T-cell (primary cell): ENCODE data around the gene CYB5R2. TPM values are rescaled to one million over a fixed set of nuclear protein-coding genes. Genes with fewer than 3 reads are reported as not detected.

Experiments used
- ATAC-seq, 4 experiments: fragments of 200-7000 bp in 3 of 4; fragments of 150-1000 bp in 1 of 4; cut with Tn5 transposase; replicated peaks in 1 of 4; 1 replicate in 3 of 4; 2 replicates in 1 of 4; pipeline ENCODE4 v1.10.0; 2021; ENCODE audit warnings: moderate library complexity in 3 of 4, mild to moderate bottlenecking in 2 of 4, moderate number of reproducible peaks in 1 of 4
- CTCF ChIA-PET, 2 donors: fragments of 300-600 bp; sonication (Branson Sonifier 250); formaldehyde crosslinking; loops; one replicate each; lab custom pipeline; 2022; ENCODE audit warnings: antibody characterized with exemption in 2 of 2; lab: Charles Lee
- POLR2A ChIA-PET, 2 donors: fragments of 300-600 bp; sonication (Branson Sonifier 250); formaldehyde crosslinking; loops; one replicate each; lab custom pipeline; 2022; ENCODE audit warnings: antibody characterized with exemption in 2 of 2; lab: Charles Lee
- DNase-seq, 35 experiments: peaks; one replicate each; pipeline versions ENCODE4 v3.0.0 to v3.0.0-alpha.2; 2013 to 2023
- H3K27ac ChIP-seq: one replicate; pipeline ENCODE4 v1.5.1; 2013; ENCODE audit warnings: low read length
- H3K27me3 ChIP-seq, 2 experiments: replicated peaks in 1 of 2; 1 replicate in 1 of 2; 2 replicates in 1 of 2; pipeline versions ENCODE4 v1.6.1 to v1.7.0; 2013; ENCODE audit warnings: low read length in 1 of 2, mixed read lengths in 1 of 2; ENCODE audit not compliant: control insufficient read depth in 2 of 2, insufficient read depth in 2 of 2; ENCODE audit errors: extremely low read depth in 1 of 2
- H3K36me3 ChIP-seq, 2 donors: 1 replicate in 1 of 2; 2 replicates in 1 of 2; pipeline versions ENCODE4 v1.6.1 to v1.7.0; 2013; ENCODE audit warnings: low read length in 1 of 2; ENCODE audit not compliant: control insufficient read depth in 2 of 2, insufficient read depth in 1 of 2; ENCODE audit errors: extremely low read depth in 1 of 2
- H3K4me1 ChIP-seq, 2 experiments: 1 replicate in 1 of 2; 2 replicates in 1 of 2; pipeline versions ENCODE4 v1.6.1 to v1.7.0; 2013; ENCODE audit warnings: low read length in 2 of 2, mixed read lengths in 1 of 2; ENCODE audit not compliant: insufficient read depth in 2 of 2, control insufficient read depth in 1 of 2; ENCODE audit errors: extremely low read depth in 1 of 2
- H3K4me3 ChIP-seq, 2 donors: 1 replicate in 1 of 2; 2 replicates in 1 of 2; pipeline versions ENCODE4 v1.5.1 to v1.7.0; 2013; ENCODE audit warnings: mild to moderate bottlenecking in 2 of 2, low read length in 1 of 2, moderate library complexity in 1 of 2; ENCODE audit not compliant: control insufficient read depth in 1 of 2; ENCODE audit errors: extremely low read depth in 1 of 2
- H3K9me3 ChIP-seq: 2 replicates; pipeline ENCODE4 v1.7.0; 2013
- H3K27ac Mint-ChIP-seq, 2 donors: one replicate each; pipeline ENCODE4 v1.8.0; 2020 to 2021; ENCODE audit warnings: mild to moderate bottlenecking in 2 of 2, mixed read lengths in 2 of 2
- H3K27me3 Mint-ChIP-seq, 2 donors: one replicate each; pipeline ENCODE4 v1.8.0; 2021 to 2022; ENCODE audit warnings: mixed read lengths in 2 of 2
- H3K36me3 Mint-ChIP-seq: one replicate; pipeline ENCODE4 v1.8.0; 2021; ENCODE audit warnings: mixed read lengths
- H3K4me1 Mint-ChIP-seq, 3 donors: one replicate each; pipeline ENCODE4 v1.8.0; 2020 to 2022; ENCODE audit warnings: mixed read lengths in 3 of 3, mild to moderate bottlenecking in 1 of 3
- H3K4me3 Mint-ChIP-seq, 3 donors: one replicate each; pipeline ENCODE4 v1.8.0; 2020 to 2022; ENCODE audit warnings: mild to moderate bottlenecking in 3 of 3, mixed read lengths in 3 of 3, moderate library complexity in 3 of 3
- H3K9me3 Mint-ChIP-seq, 3 donors: one replicate each; pipeline ENCODE4 v1.8.0; 2020 to 2022; ENCODE audit warnings: mixed read lengths in 3 of 3
- WGBS: methylation state at CpG from one replicate; pipeline ENCODE4 v1.1.5; 2013; ENCODE audit warnings: missing lambda C conversion rate; ENCODE audit not compliant: insufficient coverage; 5-methylcytosine and 5-hydroxymethylcytosine counted together
- total RNA-seq, 35 experiments: library from RNA in 6 of 35; stranded (reverse) in 6 of 35; fragments of 120-200 nt in 1 of 35; gene quantifications; one replicate each; pipeline versions ENCODE4 v1.2.1 to v1.2.4 and lab custom pipeline; 2013 to 2026

The CYB5R2 gene
- total RNA-seq = under 1 TPM in 3 of 5 donors, not detected in 2; 0.57 to 0.61 (median 0.59) TPM
- not detected for total RNA-seq (2013)
- 0 to 1.3 (median 0) reads per million in 29 experiments for total RNA-seq (lab: John Stamatoyannopoulos, UW)

GRCh38 chr11:7672960-7673723, at the start of gene CYB5R2:
Gene CYB5R2 (minus strand): TSS chr11:7673500. CDS start chr11:7672825, 675 bp downstream.
- no peak for DNase-seq
- H3K27me3 Mint-ChIP-seq = peaks cover 50 to 61% of the 10 kb centered on the region in 2 donors
- POLR2A ChIA-PET = no interaction called here
- H3K27ac ChIP-seq = no peak within 1 kb of the TSS
- WGBS = 16% methylated on average over 36 of the region's 40 CpGs
- peaks cover 9 to 15% (median 11%) of the 10 kb centered on the region in 3 donors for H3K4me1 Mint-ChIP-seq
- H3K36me3 Mint-ChIP-seq = no peaks in the 10 kb centered on the region
- H3K9me3 ChIP-seq = no peaks in the 10 kb centered on the region
- no peaks in the 10 kb centered on the region for H3K9me3 Mint-ChIP-seq
- CTCF ChIA-PET = interaction anchor here in 1 of 2 donors (0.6 kb wide), 1 partner anchor 1622 kb away, joined by 3 read pairs; no protein-coding TSS in a partner anchor
- H3K27ac Mint-ChIP-seq = no peak within 1 kb of the TSS
- peak in 3 of 4 experiments; percentile 17 to 40 (median 28) for ATAC-seq
- peak within 1 kb of the TSS; percentile 9 to 18 for H3K4me3 ChIP-seq
- peaks cover 11 to 32% of the 10 kb centered on the region in 2 experiments for H3K27me3 ChIP-seq
- H3K4me3 Mint-ChIP-seq = peak within 1 kb of the TSS; percentile 62 to 79 (median 74)
- peaks cover 0 to 19% of the 10 kb centered on the region in 2 experiments for H3K4me1 ChIP-seq
- H3K36me3 ChIP-seq = no peaks in the 10 kb centered on the region

- POLR2A ChIA-PET = no interaction called here
- no peaks in the 10 kb centered on the region for H3K9me3 ChIP-seq
- no CpG with 5 or more reads among the region's 3 CpGs for WGBS
- no peak overlapping the region for H3K27ac ChIP-seq
- Mint-ChIP-seq H3K27ac (no peak overlapping the region), H3K27me3 (peaks cover 9 to 23% of the 10 kb centered on the region in 2 donors), H3K36me3 (no peaks in the 10 kb centered on the region), H3K4me3 (no peak overlapping the region), H3K4me1 (no peaks in the 10 kb centered on the region), H3K9me3 (peaks cover 0 to 6% (median 3%) of the 10 kb centered on the region in 3 donors)
- no peak for ATAC-seq
- H3K27me3 ChIP-seq = no peaks in the 10 kb centered on the region
- CTCF ChIA-PET = no interaction called here
- no peak overlapping the region for H3K4me3 ChIP-seq
- H3K4me1 ChIP-seq = no peaks in the 10 kb centered on the region
- no peaks in the 10 kb centered on the region for H3K36me3 ChIP-seq
- no peak for DNase-seq
Measured at GRCh38 chr11:7714786-7715185, 41.5 kb upstream of the CYB5R2 start.

- POLR2A ChIA-PET = no interaction called here
- no peaks in the 10 kb centered on the region for H3K4me1 ChIP-seq
- no CpG with 5 or more reads among the region's 2 CpGs for WGBS
- ATAC-seq = no peak
- no peak within 1 kb of the TSS for H3K27ac Mint-ChIP-seq
- peaks cover 0 to 3% (median 0%) of the 10 kb centered on the region in 3 donors for H3K9me3 Mint-ChIP-seq
- H3K9me3 ChIP-seq = no peaks in the 10 kb centered on the region
- no peak within 1 kb of the TSS for H3K4me3 ChIP-seq
- H3K27me3 ChIP-seq = peaks cover 0 to under 1% of the 10 kb centered on the region in 2 experiments
- H3K27me3 Mint-ChIP-seq = peaks cover 20 to 37% of the 10 kb centered on the region in 2 donors
- DNase-seq = no peak
- CTCF ChIA-PET = no interaction called here
- no peaks in the 10 kb centered on the region for H3K4me1 Mint-ChIP-seq
- H3K27ac ChIP-seq = no peak within 1 kb of the TSS
- H3K36me3 Mint-ChIP-seq = no peaks in the 10 kb centered on the region
- no peaks in the 10 kb centered on the region for H3K36me3 ChIP-seq
- H3K4me3 Mint-ChIP-seq = no peak within 1 kb of the TSS
Measured at GRCh38 chr11:7706377-7706776, 33.1 kb upstream of the CYB5R2 start, which contains the start of gene OVCH2. Gene OVCH2 (minus strand): TSS chr11:7706477. CDS start chr11:7706394, 83 bp downstream.

- 75% methylated on average over 5 of the region's 5 CpGs for WGBS
- Histone ChIP-seq H3K27me3 (peaks cover 3 to 6% of the 10 kb centered on the region in 2 experiments), H3K36me3 (no peaks in the 10 kb centered on the region), H3K9me3 (no peaks in the 10 kb centered on the region), H3K4me3 (no peak overlapping the region), H3K4me1 (no peaks in the 10 kb centered on the region), H3K27ac (no peak overlapping the region)
- H3K9me3 Mint-ChIP-seq = no peaks in the 10 kb centered on the region
- H3K36me3 Mint-ChIP-seq = no peaks in the 10 kb centered on the region
- no peak overlapping the region for H3K27ac Mint-ChIP-seq
- ChIA-PET POLR2A (no interaction called here), CTCF (no interaction called here)
- ATAC-seq = no peak
- H3K4me1 Mint-ChIP-seq = no peaks in the 10 kb centered on the region
- H3K27me3 Mint-ChIP-seq = peaks cover 14 to 38% of the 10 kb centered on the region in 2 donors
- no peak overlapping the region for H3K4me3 Mint-ChIP-seq
- DNase-seq = no peak
Measured at GRCh38 chr11:7703740-7704139, 30.4 kb upstream of the CYB5R2 start.

GRCh38 chr11:7696424-7696823, 23.1 kb upstream of the CYB5R2 start:
- Histone ChIP-seq H3K27ac (no peak overlapping the region), H3K9me3 (no peaks in the 10 kb centered on the region), H3K4me1 (peaks cover 0 to 3% of the 10 kb centered on the region in 2 experiments), H3K27me3 (peaks cover 8 to 9% of the 10 kb centered on the region in 2 experiments), H3K36me3 (no peaks in the 10 kb centered on the region), H3K4me3 (no peak overlapping the region)
- Mint-ChIP-seq H3K9me3 (no peaks in the 10 kb centered on the region), H3K27ac (no peak overlapping the region), H3K4me1 (no peaks in the 10 kb centered on the region), H3K36me3 (no peaks in the 10 kb centered on the region), H3K4me3 (no peak overlapping the region), H3K27me3 (peaks cover 33 to 39% of the 10 kb centered on the region in 2 donors)
- ATAC-seq (no peak), DNase-seq (no peak)
- ChIA-PET CTCF (no interaction called here), POLR2A (no interaction called here)
- 53% methylated on average over 2 of the region's 5 CpGs for WGBS

- Histone ChIP-seq H3K9me3 (no peaks in the 10 kb centered on the region), H3K27me3 (peaks cover 7 to 9% of the 10 kb centered on the region in 2 experiments), H3K27ac (no peak overlapping the region), H3K36me3 (no peaks in the 10 kb centered on the region), H3K4me3 (no peak overlapping the region), H3K4me1 (peaks cover 0 to 3% of the 10 kb centered on the region in 2 experiments)
- Mint-ChIP-seq H3K4me3 (no peak overlapping the region), H3K27me3 (peaks cover 32 to 42% of the 10 kb centered on the region in 2 donors), H3K36me3 (no peaks in the 10 kb centered on the region), H3K9me3 (no peaks in the 10 kb centered on the region), H3K4me1 (no peaks in the 10 kb centered on the region), H3K27ac (no peak overlapping the region)
- DNase-seq = no peak
- ChIA-PET POLR2A (interaction anchor here in 1 of 2 donors (0.6 kb wide), 1 partner anchor 181 kb away, joined by 4 read pairs; no protein-coding TSS in a partner anchor), CTCF (interaction anchor here (0.5 to 1.6 kb wide), 9 partner anchors 12 to 882 kb away, joined by 3 to 6 read pairs (median 4); no protein-coding TSS in a partner anchor)
- WGBS = 59% methylated on average over 2 of the region's 3 CpGs
- no peak for ATAC-seq
Measured at GRCh38 chr11:7694235-7694634, 20.9 kb upstream of the CYB5R2 start.
